Measurements from ENCODE around the gene LRRC45.

LRRC45 gene

GRCh38 chr17:81978524-81979298 lies 44.4 kb upstream of the LRRC45 start:
- TF ChIP-seq FOXP2 (optimal IDR thresholded peaks at IDR 0.05; ENCODE audit: borderline replicate concordance, extremely low read depth, extremely low read length, insufficient read depth) = no peak
- no peak for TF ChIP-seq SIN3A (IDR thresholded peaks at IDR 0.05; ENCODE audit: borderline replicate concordance, insufficient read depth, low read length)
- TF ChIP-seq POLR2AphosphoS5 (IDR thresholded peaks at IDR 0.05; ENCODE audit: low read depth, low read length) = no peak
- TF ChIP-seq REST (IDR thresholded peaks at IDR 0.05; ENCODE audit: insufficient read depth in 1 of 2, low read depth in 2 of 2, low read length in 2 of 2) = no peak
- no peak for TF ChIP-seq TAF1 (IDR thresholded peaks at IDR 0.05; ENCODE audit: borderline replicate concordance, insufficient read depth, low read length)

- TF ChIP-seq REST (IDR thresholded peaks at IDR 0.05; ENCODE audit: insufficient read depth in 1 of 2, low read depth in 2 of 2, low read length in 2 of 2) (no peak), SIN3A (IDR thresholded peaks at IDR 0.05; ENCODE audit: borderline replicate concordance, insufficient read depth, low read length) (no peak), POLR2AphosphoS5 (IDR thresholded peaks at IDR 0.05; ENCODE audit: low read depth, low read length) (no peak), TAF1 (IDR thresholded peaks at IDR 0.05; ENCODE audit: borderline replicate concordance, insufficient read depth, low read length) (no peak), FOXP2 (optimal IDR thresholded peaks at IDR 0.05; ENCODE audit: borderline replicate concordance, extremely low read depth, extremely low read length, insufficient read depth) (no peak)
Measured at GRCh38 chr17:81980122-81980521, 43.0 kb upstream of the LRRC45 start.

- TF ChIP-seq TAF1 (IDR thresholded peaks at IDR 0.05; ENCODE audit: borderline replicate concordance, insufficient read depth, low read length) (no peak), SIN3A (IDR thresholded peaks at IDR 0.05; ENCODE audit: borderline replicate concordance, insufficient read depth, low read length) (no peak), FOXP2 (optimal IDR thresholded peaks at IDR 0.05; ENCODE audit: borderline replicate concordance, extremely low read depth, extremely low read length, insufficient read depth) (no peak), POLR2AphosphoS5 (IDR thresholded peaks at IDR 0.05; ENCODE audit: low read depth, low read length) (no peak), REST (IDR thresholded peaks at IDR 0.05; ENCODE audit: insufficient read depth in 1 of 2, low read depth in 2 of 2, low read length in 2 of 2) (no peak)
Measured at GRCh38 chr17:81980707-81981343, 42.3 kb upstream of the LRRC45 start.

GRCh38 chr17:81983011-81983638 lies 40.0 kb upstream of the LRRC45 start:
- no peak for TF ChIP-seq SIN3A (IDR thresholded peaks at IDR 0.05; ENCODE audit: borderline replicate concordance, insufficient read depth, low read length)
- no peak for TF ChIP-seq REST (IDR thresholded peaks at IDR 0.05; ENCODE audit: insufficient read depth in 1 of 2, low read depth in 2 of 2, low read length in 2 of 2)
- TF ChIP-seq FOXP2 (optimal IDR thresholded peaks at IDR 0.05; ENCODE audit: borderline replicate concordance, extremely low read depth, extremely low read length, insufficient read depth) = no peak
- TF ChIP-seq TAF1 (IDR thresholded peaks at IDR 0.05; ENCODE audit: borderline replicate concordance, insufficient read depth, low read length) = no peak
- TF ChIP-seq POLR2AphosphoS5 (IDR thresholded peaks at IDR 0.05; ENCODE audit: low read depth, low read length) = no peak
